ENCODE results near the gene MARVELD3. TPM values are rescaled to one million over a fixed set of nuclear protein-coding genes. Genes with fewer than 3 reads are reported as not detected.
A peak's percentile ranks its signal among the peaks of the same experiment; 100 is the strongest.
"Not testable (repeated sequence)": the region's sequence is repeated elsewhere in the genome, so short reads cannot be mapped to it uniquely, and the experiment has no call there.

The MARVELD3 gene
- polyA plus RNA-seq, 2 of the 4 experiments (the other 2 are of a cell fraction) = 0.17 to 0.25 TPM

GRCh38 chr16:71610936-71611871 is 14.8 kb upstream of the MARVELD3 start:
- CTCF ChIA-PET = interaction anchor here (0.6 to 7.1 kb wide), 58 partner anchors 9 to 1767 kb away, joined by 3 to 91 read pairs (median 5); partner anchors contain the start of genes CHST4, TAT and ZNF23
- Histone ChIP-seq H3K4me1 (peaks cover 9% of the 10 kb centered on the region; the same call in 2 of the 3 replicates), H3K4me3 (peak overlapping the region; percentile 3; the same call in 1 of the 3 replicates), H3K9me3 (no peaks in the 10 kb centered on the region), H3K27ac (no peak overlapping the region; a peak in 1 of 6 replicates), H3K4me2 (peak overlapping the region; percentile 72)
- WGBS (ENCODE audit: missing lambda C conversion rate) = 9% methylated on average over 19 of the region's 19 CpGs
- no peak for TF ChIP-seq POLR2A (IDR thresholded peaks at IDR 0.05; ENCODE audit: low read length)
- TF ChIP-seq HEYL (CRISPR knock-in tag; IDR thresholded peaks at IDR 0.05) = no peak
- TF ChIP-seq CBX8 (IDR thresholded peaks at IDR 0.05) = no peak
- no peak for TF ChIP-seq POLR2AphosphoS2 (conservative IDR thresholded peaks at IDR 0.05; ENCODE audit: low read length)
- no peak for TF ChIP-seq E2F6 (IDR thresholded peaks at IDR 0.05; ENCODE audit: borderline replicate concordance, low read depth)
- TF ChIP-seq SMC3 (IDR thresholded peaks at IDR 0.05) = peak; percentile 92
- TF ChIP-seq HOXB13 (CRISPR knock-in tag; IDR thresholded peaks at IDR 0.05; ENCODE audit: low read depth) = no peak
- peak; percentile 94 for TF ChIP-seq CTCF (IDR thresholded peaks at IDR 0.05)
- TF ChIP-seq RAD21 (conservative IDR thresholded peaks at IDR 0.05 in 1 of 2, IDR thresholded peaks at IDR 0.05 in 1 of 2) = peak; percentile 91 to 95
- TF ChIP-seq ESRRA (IDR thresholded peaks at IDR 0.05; ENCODE audit: borderline replicate concordance, low read length) = no peak
- no peak for TF ChIP-seq USF2 (IDR thresholded peaks at IDR 0.05)
- DNase-seq (ENCODE audit: low read depth in 1 of 2, low spot score in 1 of 2) (peak; percentile 76 to 84), ATAC-seq (peak; percentile 97), FAIRE-seq (no peak)
- POLR2A ChIA-PET = interaction anchor here (0.6 to 1.9 kb wide), 3 partner anchors 46 to 245 kb away, joined by 4 to 22 read pairs (median 6); no protein-coding TSS in a partner anchor

DNA sequence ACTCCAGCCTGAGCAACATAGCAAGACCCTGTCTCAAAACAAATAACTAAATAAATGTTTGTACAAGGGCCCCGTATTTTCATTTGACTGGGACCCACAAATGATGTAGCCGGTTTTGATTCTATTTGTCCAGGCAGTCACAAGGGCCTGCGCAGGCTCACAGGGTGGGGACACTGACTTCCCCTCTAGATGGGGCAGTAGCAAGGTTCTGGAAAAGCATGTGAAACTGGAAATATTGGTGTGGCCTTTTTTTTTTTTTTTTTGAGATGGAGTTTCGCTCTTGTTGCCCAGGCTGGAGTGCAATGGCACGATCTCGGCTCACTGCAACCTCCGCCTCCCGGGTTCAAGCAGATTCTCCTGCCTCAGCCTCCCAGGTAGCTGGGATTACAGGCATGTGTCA is 11.0 kb upstream of the MARVELD3 start:
- POLR2A ChIA-PET; H3K4me3 ChIP-seq; ATAC-seq; H3K9me3 ChIP-seq; H3K4me1 ChIP-seq; H3K4me2 ChIP-seq; H3K27ac ChIP-seq; DNase-seq (ENCODE audit: low read depth in 1 of 2, low spot score in 1 of 2); FAIRE-seq: not testable (repeated sequence)
- CTCF ChIA-PET = interaction anchor here (0.7 to 2.6 kb wide), 6 partner anchors 50 to 1355 kb away, joined by 3 to 13 read pairs (median 4); no protein-coding TSS in a partner anchor
- WGBS (ENCODE audit: missing lambda C conversion rate) = 64% methylated on average over 8 of the region's 8 CpGs

DNA sequence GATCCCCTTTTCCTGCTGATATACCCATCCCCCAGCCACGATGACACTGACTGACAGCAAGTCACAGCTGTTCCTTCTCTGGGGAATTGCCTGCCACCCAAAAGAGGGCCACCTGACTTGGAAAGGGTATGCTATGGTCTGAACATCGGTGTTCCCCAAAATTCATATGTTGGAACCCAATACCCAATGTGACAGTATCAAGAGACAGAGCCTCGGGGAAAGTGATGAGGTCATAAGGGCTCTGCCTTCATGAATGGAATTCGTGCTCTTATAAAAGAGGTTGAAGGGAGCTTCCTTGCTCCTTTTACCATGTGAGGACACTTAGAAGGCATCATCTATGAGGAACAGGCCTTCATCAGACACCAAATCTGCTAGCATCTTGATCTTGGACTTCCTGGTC is 7.6 kb upstream of the MARVELD3 start:
- TF ChIP-seq ZC3H11A (IDR thresholded peaks at IDR 0.05) (no peak), HOXA7 (CRISPR knock-in tag; IDR thresholded peaks at IDR 0.05) (no peak), CTCF (IDR thresholded peaks at IDR 0.05) (no peak)
- H3K27ac ChIP-seq = no peak overlapping the region
- H3K4me3 ChIP-seq = no peak overlapping the region
- 18% methylated on average over 4 of the region's 4 CpGs for WGBS (ENCODE audit: missing lambda C conversion rate)
- POLR2A ChIA-PET = no interaction called here
- no peak for FAIRE-seq
- H3K4me2 ChIP-seq = no peak overlapping the region
- CTCF ChIA-PET = interaction anchor here (1.1 to 4.1 kb wide), 5 partner anchors 7 to 119 kb away, joined by 3 to 23 read pairs (median 9); no protein-coding TSS in a partner anchor
- DNase-seq (ENCODE audit: low read depth in 1 of 2, low spot score in 1 of 2) = no peak
- H3K4me1 ChIP-seq = no peaks in the 10 kb centered on the region
- ATAC-seq = no peak
- no peaks in the 10 kb centered on the region for H3K9me3 ChIP-seq

All from A549 (cell line).